Measurements from ENCODE around the gene WNT6. TPM values are rescaled to one million over a fixed set of nuclear protein-coding genes. Genes with fewer than 3 reads are reported as not detected.

Gene WNT6
- total RNA-seq, 1 donor from 2014 or later = not detected

- Mint-ChIP-seq H3K36me3 (ENCODE audit: low read depth, unreplicated experiment) (peaks cover 4% of the 10 kb centered on the region), H3K9me3 (ENCODE audit: unreplicated experiment) (no peaks in the 10 kb centered on the region), H3K27me3 (ENCODE audit: unreplicated experiment) (peaks cover 47% of the 10 kb centered on the region), H3K4me3 (ENCODE audit: unreplicated experiment) (no peak within 1 kb of the TSS), H3K27ac (ENCODE audit: unreplicated experiment) (no peak within 1 kb of the TSS), H3K4me1 (ENCODE audit: unreplicated experiment) (peaks cover 10% of the 10 kb centered on the region)
- DNase-seq (ENCODE audit: low spot score) = no peak
- no peak for TF ChIP-seq CTCF (IDR thresholded peaks at IDR 0.05; ENCODE audit: unreplicated experiment)
These were observed 20.7 kb downstream of the WNT6 start, which contains the start of gene WNT10A for GRCh38 chr2:218880102-218880858. Gene WNT10A (plus strand): TSS chr2:218880852. CDS start chr2:218880996, 144 bp downstream.

GRCh38 chr2:218880859-218881594, 21.4 kb downstream of the WNT6 start:
- no peak overlapping the region for H3K4me3 Mint-ChIP-seq (ENCODE audit: unreplicated experiment)

GRCh38 chr2:218881744-218882460, 22.3 kb downstream of the WNT6 start:
- Mint-ChIP-seq H3K4me1 (ENCODE audit: unreplicated experiment) (peaks cover 10% of the 10 kb centered on the region), H3K4me3 (ENCODE audit: unreplicated experiment) (no peak overlapping the region), H3K9me3 (ENCODE audit: unreplicated experiment) (no peaks in the 10 kb centered on the region), H3K27me3 (ENCODE audit: unreplicated experiment) (peaks cover 47% of the 10 kb centered on the region), H3K27ac (ENCODE audit: unreplicated experiment) (no peak overlapping the region), H3K36me3 (ENCODE audit: low read depth, unreplicated experiment) (peaks cover 4% of the 10 kb centered on the region)
- no peak for TF ChIP-seq CTCF (IDR thresholded peaks at IDR 0.05; ENCODE audit: unreplicated experiment)
- no peak for DNase-seq (ENCODE audit: low spot score)

More at GRCh38 chr2:218880859-218881594, 21.4 kb downstream of the WNT6 start:
- no peaks in the 10 kb centered on the region for H3K9me3 Mint-ChIP-seq (ENCODE audit: unreplicated experiment)
- DNase-seq (ENCODE audit: low spot score) = no peak
- no peak overlapping the region for H3K27ac Mint-ChIP-seq (ENCODE audit: unreplicated experiment)
- TF ChIP-seq CTCF (IDR thresholded peaks at IDR 0.05; ENCODE audit: unreplicated experiment) = no peak
- H3K36me3 Mint-ChIP-seq (ENCODE audit: low read depth, unreplicated experiment) = peaks cover 4% of the 10 kb centered on the region
- peaks cover 10% of the 10 kb centered on the region for H3K4me1 Mint-ChIP-seq (ENCODE audit: unreplicated experiment)
- H3K27me3 Mint-ChIP-seq (ENCODE audit: unreplicated experiment) = peaks cover 43% of the 10 kb centered on the region

- DNase-seq (ENCODE audit: low spot score) = no peak
- H3K36me3 Mint-ChIP-seq (ENCODE audit: low read depth, unreplicated experiment) = peaks cover 4% of the 10 kb centered on the region
- no peak overlapping the region for H3K4me3 Mint-ChIP-seq (ENCODE audit: unreplicated experiment)
- H3K9me3 Mint-ChIP-seq (ENCODE audit: unreplicated experiment) = no peaks in the 10 kb centered on the region
- peaks cover 10% of the 10 kb centered on the region for H3K4me1 Mint-ChIP-seq (ENCODE audit: unreplicated experiment)
- no peak overlapping the region for H3K27ac Mint-ChIP-seq (ENCODE audit: unreplicated experiment)
- TF ChIP-seq CTCF (IDR thresholded peaks at IDR 0.05; ENCODE audit: unreplicated experiment) = no peak
- peaks cover 50% of the 10 kb centered on the region for H3K27me3 Mint-ChIP-seq (ENCODE audit: unreplicated experiment)
These were observed 22.8 kb downstream of the WNT6 start for GRCh38 chr2:218882461-218882816.
